ENCODE results near the gene GMDS.

GMDS gene

DNA sequence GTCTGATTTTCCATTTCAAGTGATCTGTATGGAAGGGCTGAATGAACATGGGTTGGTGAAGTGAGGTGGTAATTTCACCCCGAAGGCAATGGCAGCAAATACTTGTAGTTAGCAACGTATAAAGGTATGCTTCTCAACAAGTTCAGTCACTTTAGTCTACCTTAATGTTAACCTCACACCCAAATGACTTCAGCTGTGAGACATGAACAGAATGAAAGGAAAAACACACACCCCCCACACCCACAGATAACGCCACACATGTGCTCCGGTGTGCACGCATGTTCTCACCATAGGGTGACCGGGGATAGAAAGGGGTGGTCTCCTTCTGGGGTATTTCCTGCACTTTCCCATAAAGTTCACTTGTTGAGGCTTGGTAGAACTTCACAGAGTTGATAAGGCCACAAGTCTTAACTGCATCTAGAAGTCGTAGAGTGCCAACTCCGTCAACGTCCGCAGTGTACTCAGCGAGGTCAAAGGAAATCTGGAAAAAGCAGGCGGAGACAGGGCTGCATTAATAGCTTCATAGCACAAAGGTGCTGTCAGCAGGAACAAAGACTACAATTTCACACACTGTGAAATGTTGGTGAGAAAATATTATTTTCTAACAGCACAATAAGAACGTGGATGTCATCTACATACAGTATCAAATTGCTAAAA lies 284.8 kb downstream of the GMDS start:
- TF ChIP-seq, protein P1, sequence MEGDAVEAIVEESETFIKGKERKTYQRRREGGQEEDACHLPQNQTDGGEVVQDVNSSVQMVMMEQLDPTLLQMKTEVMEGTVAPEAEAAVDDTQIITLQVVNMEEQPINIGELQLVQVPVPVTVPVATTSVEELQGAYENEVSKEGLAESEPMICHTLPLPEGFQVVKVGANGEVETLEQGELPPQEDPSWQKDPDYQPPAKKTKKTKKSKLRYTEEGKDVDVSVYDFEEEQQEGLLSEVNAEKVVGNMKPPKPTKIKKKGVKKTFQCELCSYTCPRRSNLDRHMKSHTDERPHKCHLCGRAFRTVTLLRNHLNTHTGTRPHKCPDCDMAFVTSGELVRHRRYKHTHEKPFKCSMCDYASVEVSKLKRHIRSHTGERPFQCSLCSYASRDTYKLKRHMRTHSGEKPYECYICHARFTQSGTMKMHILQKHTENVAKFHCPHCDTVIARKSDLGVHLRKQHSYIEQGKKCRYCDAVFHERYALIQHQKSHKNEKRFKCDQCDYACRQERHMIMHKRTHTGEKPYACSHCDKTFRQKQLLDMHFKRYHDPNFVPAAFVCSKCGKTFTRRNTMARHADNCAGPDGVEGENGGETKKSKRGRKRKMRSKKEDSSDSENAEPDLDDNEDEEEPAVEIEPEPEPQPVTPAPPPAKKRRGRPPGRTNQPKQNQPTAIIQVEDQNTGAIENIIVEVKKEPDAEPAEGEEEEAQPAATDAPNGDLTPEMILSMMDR (IDR thresholded peaks at IDR 0.05; ENCODE audit: insufficient read depth, low read depth, low read length, missing control alignments) = no peak
- no peak overlapping the region for H3K4me3 ChIP-seq (ENCODE audit: low read depth, low read length)
- DNase-seq (ENCODE audit: low read depth) = no peak

DNA sequence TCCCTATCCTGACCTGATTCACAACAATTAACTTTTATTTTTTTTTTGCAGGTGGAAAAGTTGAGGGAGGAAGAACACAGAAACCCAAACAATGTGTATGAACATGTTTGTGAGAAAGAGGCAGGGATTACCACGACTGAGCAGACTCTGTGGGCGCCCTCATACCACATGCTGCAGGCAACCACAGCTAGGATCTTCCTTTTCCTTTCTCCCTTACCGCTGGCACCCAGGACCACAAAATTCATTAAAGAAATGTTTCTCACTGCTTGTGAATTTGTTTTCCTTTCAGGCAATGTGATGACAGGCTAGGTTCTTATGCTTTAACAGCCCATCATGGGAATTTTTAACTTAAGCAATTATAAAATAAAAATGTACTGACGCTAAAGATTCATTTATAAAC lies 287.1 kb downstream of the GMDS start:
- TF ChIP-seq, protein P1 (IDR thresholded peaks at IDR 0.05; ENCODE audit: insufficient read depth, low read depth, low read length, missing control alignments) = no peak
- no peak overlapping the region for H3K4me3 ChIP-seq (ENCODE audit: low read depth, low read length)
- DNase-seq (ENCODE audit: low read depth) = no peak

DNA sequence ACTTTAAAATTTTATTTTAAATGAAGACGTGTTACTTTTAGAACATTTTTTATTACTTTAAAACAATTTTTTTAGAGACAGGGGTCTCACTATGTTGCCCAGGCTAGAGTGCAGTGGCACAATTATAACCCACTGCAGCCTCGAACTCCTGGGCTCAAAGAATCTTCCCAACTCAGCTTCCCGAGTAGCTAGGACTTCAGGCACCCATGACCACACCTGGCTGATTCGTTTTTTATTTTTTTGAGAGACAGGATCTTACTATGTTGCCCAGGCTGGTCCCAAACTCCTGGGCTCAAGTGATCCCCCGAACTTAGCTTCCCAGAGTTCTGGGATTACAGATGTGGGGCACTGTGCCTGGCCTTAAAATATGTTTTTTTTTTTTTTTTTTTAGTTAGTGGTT lies 287.7 kb downstream of the GMDS start:
- no peak for DNase-seq (ENCODE audit: low read depth)
- H3K4me3 ChIP-seq (ENCODE audit: low read depth, low read length) = no peak overlapping the region
- TF ChIP-seq, protein P1 (IDR thresholded peaks at IDR 0.05; ENCODE audit: insufficient read depth, low read depth, low read length, missing control alignments) = no peak

GRCh38 chr6:1952740-1953360 lies 292.6 kb downstream of the GMDS start:
- no peak overlapping the region for H3K4me3 ChIP-seq (ENCODE audit: low read depth, low read length)
- TF ChIP-seq, protein P1 (IDR thresholded peaks at IDR 0.05; ENCODE audit: insufficient read depth, low read depth, low read length, missing control alignments) = no peak
- DNase-seq (ENCODE audit: low read depth) = no peak

GRCh38 chr6:1950631-1951030 lies 294.8 kb downstream of the GMDS start:
- no peak overlapping the region for H3K4me3 ChIP-seq (ENCODE audit: low read depth, low read length)
- TF ChIP-seq, protein P1 (IDR thresholded peaks at IDR 0.05; ENCODE audit: insufficient read depth, low read depth, low read length, missing control alignments) = no peak
- DNase-seq (ENCODE audit: low read depth) = no peak

GRCh38 chr6:1949538-1949937 lies 295.9 kb downstream of the GMDS start:
- TF ChIP-seq, protein P1 (IDR thresholded peaks at IDR 0.05; ENCODE audit: insufficient read depth, low read depth, low read length, missing control alignments) = no peak
- H3K4me3 ChIP-seq (ENCODE audit: low read depth, low read length) = no peak overlapping the region
- no peak for DNase-seq (ENCODE audit: low read depth)

DNA sequence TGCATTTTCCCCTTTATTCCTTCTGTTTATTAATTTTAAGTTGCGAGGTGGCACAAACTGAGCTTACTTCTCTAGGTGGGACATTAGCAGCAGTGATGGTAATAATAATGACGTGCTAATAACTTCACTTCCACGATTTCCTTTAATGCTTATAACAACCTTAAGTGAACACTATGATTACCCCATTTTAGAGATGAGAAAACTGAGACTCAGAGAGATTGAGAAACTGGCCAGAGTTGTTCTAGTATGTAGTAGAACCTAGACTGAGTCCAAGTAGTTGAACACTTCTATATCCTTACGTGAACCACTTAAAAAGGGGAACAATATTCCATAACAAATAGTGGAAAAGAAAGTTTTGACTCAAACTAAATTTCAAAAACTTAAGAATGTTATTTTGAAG lies 297.5 kb downstream of the GMDS start:
- no peak for DNase-seq (ENCODE audit: low read depth)
- TF ChIP-seq, protein P1 (IDR thresholded peaks at IDR 0.05; ENCODE audit: insufficient read depth, low read depth, low read length, missing control alignments) = no peak
- no peak overlapping the region for H3K4me3 ChIP-seq (ENCODE audit: low read depth, low read length)
